C4-2B (cell line): Measurements from ENCODE around the gene PRODH.

Source experiments
- CTCF ChIP-seq: fragments of 450-650 bp; conservative IDR thresholded peaks from 2 replicates; pipeline ENCODE4 v1.5.1; 2017; ENCODE audit warnings: mild to moderate bottlenecking
- ZFX ChIP-seq: fragments of 450-650 bp; IDR thresholded peaks from 2 replicates; pipeline ENCODE4 v1.6.1; 2017

- no peak for TF ChIP-seq CTCF
- no peak for TF ChIP-seq ZFX
Observed at GRCh38 chr22:18931905-18932652, 4.0 kb downstream of the PRODH start.
